ENCODE results near the gene MICAL2. TPM values are rescaled to one million over a fixed set of nuclear protein-coding genes. Genes with fewer than 3 reads are reported as not detected.

MICAL2 gene
- total and polyA plus RNA-seq, 12 donors, result 8.4 to 80.5 (median 34.1) TPM

GRCh38 chr11:12249590-12250260, 139.3 kb downstream of the MICAL2 start:
- no peaks in the 10 kb centered on the region for H3K4me1 ChIP-seq (replicated peaks in 1 of 2)
- 75 to 88% (median 82%) methylated on average over 15 to 20 of the region's 20 CpGs for WGBS, 4 donors
- TF ChIP-seq CTCF (IDR thresholded peaks at IDR 0.05), result no peak
- TF ChIP-seq POLR2A (IDR thresholded peaks at IDR 0.05), result no peak
- peaks cover 0 to 5% of the 10 kb centered on the region in 2 donors for H3K36me3 ChIP-seq (replicated peaks in 1 of 2)
- no peak overlapping the region for H3K27ac ChIP-seq
- H3K4me3 ChIP-seq, result no peak overlapping the region
- DNase-seq, result no peak
- intact Hi-C loops (cut with DNase I), result loop anchor here in 1 of 2 donors (10.0 kb wide), 1 partner anchor 195 kb away; no protein-coding TSS in a partner anchor
- H3K9me3 ChIP-seq (replicated peaks in 1 of 3), result no peaks in the 10 kb centered on the region
- H3K27me3 ChIP-seq, result no peaks in the 10 kb centered on the region

- WGBS, 4 donors, result 69 to 83% (median 80%) methylated on average over 4 to 5 of the region's 5 CpGs
- no peak for DNase-seq
- H3K36me3 ChIP-seq (replicated peaks in 1 of 2), result peaks cover 0 to 5% of the 10 kb centered on the region in 2 donors
- intact Hi-C loops (cut with DNase I), result no loop called here
- TF ChIP-seq CTCF (IDR thresholded peaks at IDR 0.05) (no peak), POLR2A (IDR thresholded peaks at IDR 0.05) (no peak)
- no peaks in the 10 kb centered on the region for H3K4me1 ChIP-seq (replicated peaks in 1 of 2)
- no peaks in the 10 kb centered on the region for H3K27me3 ChIP-seq
- H3K9me3 ChIP-seq (replicated peaks in 1 of 3), result no peaks in the 10 kb centered on the region
- no peak overlapping the region for H3K4me3 ChIP-seq
- H3K27ac ChIP-seq, result no peak overlapping the region
Measured at GRCh38 chr11:12251666-12252560, 141.5 kb downstream of the MICAL2 start.

DNA sequence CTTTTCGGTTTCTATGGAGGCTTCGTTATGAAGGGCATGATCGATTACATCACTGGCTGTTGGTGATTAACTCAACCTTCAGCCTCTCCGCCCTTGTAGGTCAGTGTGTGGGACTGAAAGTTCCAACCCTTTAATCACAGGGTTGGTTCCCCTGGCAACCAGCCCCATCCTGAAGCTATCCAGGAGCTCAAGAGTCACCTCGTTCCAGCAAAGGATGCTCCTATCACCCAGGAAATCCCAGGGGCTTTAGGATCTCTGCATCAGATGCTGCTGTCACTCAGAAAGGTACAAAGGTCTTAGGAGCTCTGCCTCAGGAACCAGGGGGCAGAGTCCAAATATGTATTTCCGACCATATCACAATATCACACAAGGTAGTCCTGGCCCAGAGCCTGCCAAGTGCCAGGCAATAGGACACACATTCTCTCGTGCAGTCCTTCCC, 143.5 kb downstream of the MICAL2 start:
- H3K27me3 ChIP-seq, result no peaks in the 10 kb centered on the region
- intact Hi-C loops (cut with DNase I), result no loop called here
- H3K9me3 ChIP-seq (replicated peaks in 1 of 3), result no peaks in the 10 kb centered on the region
- H3K4me1 ChIP-seq (replicated peaks in 1 of 2), result no peaks in the 10 kb centered on the region
- H3K27ac ChIP-seq, result no peak overlapping the region
- H3K4me3 ChIP-seq, result no peak overlapping the region
- peak in 1 of 7 donors; percentile 30 for DNase-seq
- peaks cover 0 to 5% of the 10 kb centered on the region in 2 donors for H3K36me3 ChIP-seq (replicated peaks in 1 of 2)
- 62 to 100% (median 70%) methylated on average over 4 to 7 of the region's 7 CpGs for WGBS, 4 donors
- TF ChIP-seq POLR2A (IDR thresholded peaks at IDR 0.05) (no peak), CTCF (IDR thresholded peaks at IDR 0.05) (no peak)

GRCh38 chr11:12258451-12258850, 148.1 kb downstream of the MICAL2 start:
- WGBS, 4 donors, result 81 to 88% (median 86%) methylated on average over 3 of the region's 3 CpGs
- peaks cover 0 to 15% of the 10 kb centered on the region in 2 donors for H3K36me3 ChIP-seq (replicated peaks in 1 of 2)
- TF ChIP-seq CTCF (IDR thresholded peaks at IDR 0.05), result no peak
- TF ChIP-seq POLR2A (IDR thresholded peaks at IDR 0.05), result no peak
- no peak overlapping the region for H3K27ac ChIP-seq
- H3K4me3 ChIP-seq, result no peak overlapping the region
- no peaks in the 10 kb centered on the region for H3K27me3 ChIP-seq
- DNase-seq, result no peak
- H3K4me1 ChIP-seq (replicated peaks in 1 of 2), result no peaks in the 10 kb centered on the region
- H3K9me3 ChIP-seq (replicated peaks in 1 of 3), result no peaks in the 10 kb centered on the region
- intact Hi-C loops (cut with DNase I), result no loop called here
